NCI-H1092 (cell line): Measurements from ENCODE around the gene SYNDIG1.

Experiments
- DNase-seq: peaks from one replicate; lab custom pipeline; 2025; lab: John Stamatoyannopoulos, UW

SYNDIG1 gene

GRCh38 chr20:24694157-24694726 lies 224.8 kb downstream of the SYNDIG1 start:
- DNase-seq, result no peak

- no peak for DNase-seq
Observed at GRCh38 chr20:24694727-24695528, 225.5 kb downstream of the SYNDIG1 start.

- DNase-seq, result no peak
Observed at GRCh38 chr20:24695529-24696225, 226.2 kb downstream of the SYNDIG1 start.

- no peak for DNase-seq
Observed at GRCh38 chr20:24696396-24696795, 227.0 kb downstream of the SYNDIG1 start.

- DNase-seq, result no peak
Observed at GRCh38 chr20:24697411-24697810, 228.0 kb downstream of the SYNDIG1 start.

- no peak for DNase-seq
Observed at GRCh38 chr20:24698189-24698588, 228.8 kb downstream of the SYNDIG1 start.

GRCh38 chr20:24698706-24699206 lies 229.3 kb downstream of the SYNDIG1 start:
- no peak for DNase-seq

GRCh38 chr20:24699321-24700165 lies 230.1 kb downstream of the SYNDIG1 start:
- DNase-seq, result no peak

- no peak for DNase-seq
Observed at GRCh38 chr20:24700166-24700860, 230.9 kb downstream of the SYNDIG1 start.

- no peak for DNase-seq
Observed at GRCh38 chr20:24701027-24701426, 231.6 kb downstream of the SYNDIG1 start.

- DNase-seq, result no peak
Observed at GRCh38 chr20:24701668-24702067, 232.2 kb downstream of the SYNDIG1 start.

- DNase-seq, result no peak
Observed at GRCh38 chr20:24702501-24703283, 233.3 kb downstream of the SYNDIG1 start.

- DNase-seq, result no peak
Observed at GRCh38 chr20:24703284-24703610, 233.8 kb downstream of the SYNDIG1 start.

GRCh38 chr20:24704899-24705298 lies 235.5 kb downstream of the SYNDIG1 start:
- DNase-seq, result no peak

- DNase-seq, result no peak
Observed at GRCh38 chr20:24705486-24705885, 236.1 kb downstream of the SYNDIG1 start.

- DNase-seq, result no peak
Observed at GRCh38 chr20:24708411-24709295, 239.2 kb downstream of the SYNDIG1 start.
